ENCODE data around the gene TDRD9.

- TF ChIP-seq EZH2 (IDR thresholded peaks at IDR 0.05; ENCODE audit: low read depth, unreplicated experiment) (no peak), CTCF (conservative IDR thresholded peaks at IDR 0.05; ENCODE audit: low read depth in 2 of 2) (no peak)
Observed at GRCh38 chr14:103998027-103998426, 69.8 kb downstream of the TDRD9 start.

Measured in GM23338 (cell line).